ENCODE data around the gene SIL1. TPM values are rescaled to one million over a fixed set of nuclear protein-coding genes. Genes with fewer than 3 reads are reported as not detected.

Gene SIL1
- total and polyA plus RNA-seq, 2 of the 8 experiments (the other 6 are each of a cell fraction or from before 2014, with no cell fraction given): 8.3 to 12.8 TPM

- DNase-seq (ENCODE audit: low read depth in 1 of 2, low spot score in 2 of 2) (no peak), FAIRE-seq (no peak)
- H3K9ac ChIP-seq (replicated peaks in 1 of 4; ENCODE audit: extremely low read depth in 1 of 4, low read depth in 3 of 4, low read length in 3 of 4): no peak overlapping the region
- CTCF ChIA-PET (ENCODE audit: partially characterized antibody): interaction anchor here (0.6 to 1.9 kb wide), 7 partner anchors 18 to 383 kb away, joined by 3 to 5 read pairs (median 3); no protein-coding TSS in a partner anchor
- no peak overlapping the region for H2AFZ ChIP-seq (ENCODE audit: low read length)
- no peak overlapping the region for H4K5ac ChIP-seq (ENCODE audit: insufficient read length, low read depth, low read length)
- H2BK12ac ChIP-seq (ENCODE audit: low read depth, low read length): no peak overlapping the region
- H3K27ac ChIP-seq (ENCODE audit: low read depth, low read length): no peak overlapping the region
- H2BK15ac ChIP-seq (ENCODE audit: low read length): no peak overlapping the region
- H3K4me1 ChIP-seq (replicated peaks in 1 of 4; ENCODE audit: control insufficient read depth in 3 of 4, insufficient read depth in 4 of 4, low read length in 3 of 4): peaks cover 0 to 18% (median 6%) of the 10 kb centered on the region in 4 experiments; a peak in 4 of 7 replicates
- H2BK20ac ChIP-seq (ENCODE audit: low read length): no peak overlapping the region
- H3K79me1 ChIP-seq (ENCODE audit: low read depth, low read length): no peaks in the 10 kb centered on the region; the same call in 1 of the 2 replicates
- H3K4me3 ChIP-seq (ENCODE audit: extremely low read depth in 1 of 4, insufficient read depth in 2 of 4, low read depth in 3 of 4, low read length in 4 of 4): no peak overlapping the region
- POLR2A ChIA-PET (ENCODE audit: partially characterized antibody): interaction anchor here (0.5 kb wide), 1 partner anchor 187 kb away, joined by 3 read pairs; no protein-coding TSS in a partner anchor
- no peaks in the 10 kb centered on the region for H3K36me3 ChIP-seq (ENCODE audit: control insufficient read depth in 2 of 4, insufficient read depth in 4 of 4, low read length in 3 of 4)
- WGBS, 2 experiments (ENCODE audit: extremely low coverage in 1 of 2, insufficient coverage in 1 of 2, insufficient read length in 1 of 2, insufficient replicate concordance in 2 of 2, low coverage in 1 of 2, low lambda C conversion rate in 2 of 2, missing lambda C conversion rate in 1 of 2): 96% methylated on average over 15 of the region's 18 CpGs; no CpG with 5 or more reads in 1 of the 2 experiments
- no peak overlapping the region for H4K91ac ChIP-seq (replicated peaks; ENCODE audit: insufficient read length, low read length)
- H2BK120ac ChIP-seq (replicated peaks; ENCODE audit: low read depth, low read length): no peak overlapping the region
- H3K56ac ChIP-seq (replicated peaks; ENCODE audit: insufficient read length, low read depth, low read length): no peak overlapping the region
- no peak overlapping the region for H3K14ac ChIP-seq (ENCODE audit: insufficient read length)
- no peak overlapping the region for H2AK5ac ChIP-seq (ENCODE audit: low read depth, low read length)
- no peak overlapping the region for H3K23ac ChIP-seq (ENCODE audit: insufficient read length)
- no peak overlapping the region for H3K4me2 ChIP-seq (ENCODE audit: insufficient read depth in 1 of 2, low read depth in 2 of 2, low read length in 2 of 2)
- no peak overlapping the region for H3K4ac ChIP-seq (replicated peaks; ENCODE audit: insufficient read length, low read depth, low read length)
- H4K20me1 ChIP-seq (replicated peaks in 1 of 2; ENCODE audit: control insufficient read depth in 1 of 2, insufficient read depth in 2 of 2, low read length in 2 of 2): peaks cover 0 to 3% of the 10 kb centered on the region in 2 experiments
- H3K23me2 ChIP-seq (ENCODE audit: low read depth, low read length): no peaks in the 10 kb centered on the region
- no peak overlapping the region for H3K18ac ChIP-seq (ENCODE audit: extremely low read depth, low read length)
- no peaks in the 10 kb centered on the region for H3K79me2 ChIP-seq (ENCODE audit: control insufficient read depth in 1 of 2, insufficient read depth in 2 of 2, low read length in 2 of 2)
- no peak overlapping the region for H4K8ac ChIP-seq (ENCODE audit: extremely low read depth, insufficient read depth, low read length)
- no peaks in the 10 kb centered on the region for H3K9me3 ChIP-seq (ENCODE audit: insufficient read depth in 2 of 2, low read depth in 1 of 2, low read length in 1 of 2)
- H2BK5ac ChIP-seq (ENCODE audit: low read depth, low read length): no peak overlapping the region
- H3K27me3 ChIP-seq (replicated peaks in 1 of 4; ENCODE audit: control insufficient read depth in 3 of 4, extremely low read depth in 1 of 4, insufficient read depth in 3 of 4, low read length in 3 of 4): no peaks in the 10 kb centered on the region
- no peak for TF ChIP-seq RAD21 (IDR thresholded peaks at IDR 0.05 in 1 of 2, conservative IDR thresholded peaks at IDR 0.05 in 1 of 2; ENCODE audit: low read depth in 2 of 2, low read length in 2 of 2)
- no peak for TF ChIP-seq CTBP2 (IDR thresholded peaks at IDR 0.05; ENCODE audit: borderline replicate concordance, insufficient read depth, insufficient read length, low read length)
- TF ChIP-seq ASH2L (IDR thresholded peaks at IDR 0.05; ENCODE audit: low read length): no peak
- no peak for TF ChIP-seq CBX8 (IDR thresholded peaks at IDR 0.05; ENCODE audit: borderline replicate concordance, low read depth, low read length)
- no peak for TF ChIP-seq NRF1 (IDR thresholded peaks at IDR 0.05; ENCODE audit: low read depth, low read length)
- TF ChIP-seq HDAC2 (IDR thresholded peaks at IDR 0.05; ENCODE audit: borderline replicate concordance in 1 of 2, low read depth in 2 of 2, low read length in 2 of 2): no peak
- no peak for TF ChIP-seq TEAD4 (IDR thresholded peaks at IDR 0.05; ENCODE audit: low read depth, low read length)
- no peak for TF ChIP-seq SIX5 (IDR thresholded peaks at IDR 0.05; ENCODE audit: low read depth, low read length)
- TF ChIP-seq SIRT6 (IDR thresholded peaks at IDR 0.05; ENCODE audit: low read length): no peak
- TF ChIP-seq SP1 (IDR thresholded peaks at IDR 0.05; ENCODE audit: low read depth, low read length): no peak
- no peak for TF ChIP-seq SIN3A (conservative IDR thresholded peaks at IDR 0.05 in 1 of 2, IDR thresholded peaks at IDR 0.05 in 1 of 2; ENCODE audit: low read depth in 1 of 2, low read length in 2 of 2)
- no peak for TF ChIP-seq YY1 (IDR thresholded peaks at IDR 0.05; ENCODE audit: low read depth, low read length)
Measured at GRCh38 chr5:138951091-138951985, 246.8 kb downstream of the SIL1 start.
